ENCODE results near the gene NALCN.

NALCN gene

GRCh38 chr13:101292711-101293110 lies 123.6 kb downstream of the NALCN start:
- no peaks in the 10 kb centered on the region for H3K27me3 ChIP-seq
- H3K4me3 ChIP-seq, result no peak overlapping the region
- TF ChIP-seq Cebpa-rat (IDR thresholded peaks at IDR 0.05), result no peak
- H4K20me1 ChIP-seq, result no peaks in the 10 kb centered on the region
- H3K4me2 ChIP-seq, result no peak overlapping the region
- no peak overlapping the region for H3K9ac ChIP-seq
- peaks cover 6% of the 10 kb centered on the region; the same call in 1 of the 2 replicates for H3K9me3 ChIP-seq
- H3K27ac ChIP-seq, result no peak overlapping the region
- H3K36me3 ChIP-seq, result no peaks in the 10 kb centered on the region
- no peaks in the 10 kb centered on the region for H3K4me1 ChIP-seq

- no peak overlapping the region for H3K27ac ChIP-seq
- H3K36me3 ChIP-seq, result no peaks in the 10 kb centered on the region
- peaks cover 6% of the 10 kb centered on the region; the same call in 1 of the 2 replicates for H3K9me3 ChIP-seq
- H3K9ac ChIP-seq, result no peak overlapping the region
- H3K4me1 ChIP-seq, result no peaks in the 10 kb centered on the region
- H3K4me2 ChIP-seq, result no peak overlapping the region
- no peak for TF ChIP-seq Cebpa-rat (IDR thresholded peaks at IDR 0.05)
- H3K4me3 ChIP-seq, result no peak overlapping the region
- H3K27me3 ChIP-seq, result no peaks in the 10 kb centered on the region
- H4K20me1 ChIP-seq, result no peaks in the 10 kb centered on the region
Observed at GRCh38 chr13:101291646-101292515, 124.4 kb downstream of the NALCN start.

- no peak overlapping the region for H3K9ac ChIP-seq
Observed at GRCh38 chr13:101291206-101291605, 125.1 kb downstream of the NALCN start.

GRCh38 chr13:101289764-101290163 lies 126.5 kb downstream of the NALCN start:
- H3K36me3 ChIP-seq, result no peaks in the 10 kb centered on the region

More at GRCh38 chr13:101291206-101291605, 125.1 kb downstream of the NALCN start:
- H3K4me2 ChIP-seq, result no peak overlapping the region
- no peaks in the 10 kb centered on the region for H4K20me1 ChIP-seq
- no peaks in the 10 kb centered on the region for H3K36me3 ChIP-seq
- no peaks in the 10 kb centered on the region for H3K27me3 ChIP-seq
- no peak overlapping the region for H3K4me3 ChIP-seq
- no peaks in the 10 kb centered on the region for H3K4me1 ChIP-seq
- TF ChIP-seq Cebpa-rat (IDR thresholded peaks at IDR 0.05), result no peak
- H3K27ac ChIP-seq, result no peak overlapping the region
- H3K9me3 ChIP-seq, result peaks cover 6% of the 10 kb centered on the region; the same call in 1 of the 2 replicates

GRCh38 chr13:101283782-101284181 lies 132.5 kb downstream of the NALCN start:
- no peaks in the 10 kb centered on the region for H3K27me3 ChIP-seq
- peaks cover 4% of the 10 kb centered on the region; the same call in 1 of the 2 replicates for H3K4me1 ChIP-seq
- no peak overlapping the region for H3K27ac ChIP-seq
- no peak overlapping the region for H3K9ac ChIP-seq
- H3K4me2 ChIP-seq, result no peak overlapping the region
- no peaks in the 10 kb centered on the region for H3K36me3 ChIP-seq
- H4K20me1 ChIP-seq, result no peaks in the 10 kb centered on the region
- no peaks in the 10 kb centered on the region for H3K9me3 ChIP-seq
- no peak overlapping the region for H3K4me3 ChIP-seq
- TF ChIP-seq Cebpa-rat (IDR thresholded peaks at IDR 0.05), result no peak

More at GRCh38 chr13:101289764-101290163, 126.5 kb downstream of the NALCN start:
- no peak overlapping the region for H3K9ac ChIP-seq
- peaks cover 4% of the 10 kb centered on the region; the same call in 1 of the 2 replicates for H3K9me3 ChIP-seq
- H3K27me3 ChIP-seq, result no peaks in the 10 kb centered on the region
- H4K20me1 ChIP-seq, result no peaks in the 10 kb centered on the region
- H3K4me3 ChIP-seq, result no peak overlapping the region
- H3K4me2 ChIP-seq, result no peak overlapping the region
- no peak for TF ChIP-seq Cebpa-rat (IDR thresholded peaks at IDR 0.05)
- no peaks in the 10 kb centered on the region for H3K4me1 ChIP-seq
- no peak overlapping the region for H3K27ac ChIP-seq

GRCh38 chr13:101272886-101273285 lies 143.4 kb downstream of the NALCN start:
- Histone ChIP-seq H4K20me1 (no peaks in the 10 kb centered on the region), H3K27ac (no peak overlapping the region), H3K9me3 (no peaks in the 10 kb centered on the region), H3K4me1 (no peaks in the 10 kb centered on the region), H3K4me2 (no peak overlapping the region), H3K9ac (no peak overlapping the region), H3K4me3 (no peak overlapping the region), H3K27me3 (no peaks in the 10 kb centered on the region), H3K36me3 (no peaks in the 10 kb centered on the region)
- TF ChIP-seq Cebpa-rat (IDR thresholded peaks at IDR 0.05), result no peak

- H3K4me2 ChIP-seq, result no peak overlapping the region
- no peak overlapping the region for H3K27ac ChIP-seq
- H3K36me3 ChIP-seq, result no peaks in the 10 kb centered on the region
- H4K20me1 ChIP-seq, result no peaks in the 10 kb centered on the region
- no peak overlapping the region for H3K4me3 ChIP-seq
- H3K9ac ChIP-seq, result no peak overlapping the region
- no peak for TF ChIP-seq Cebpa-rat (IDR thresholded peaks at IDR 0.05)
- H3K4me1 ChIP-seq, result no peaks in the 10 kb centered on the region
- H3K9me3 ChIP-seq, result no peaks in the 10 kb centered on the region
- no peaks in the 10 kb centered on the region for H3K27me3 ChIP-seq
Observed at GRCh38 chr13:101271681-101272245, 144.5 kb downstream of the NALCN start.

GRCh38 chr13:101267656-101268055 lies 148.7 kb downstream of the NALCN start:
- Histone ChIP-seq H3K4me2 (no peak overlapping the region), H3K27ac (no peak overlapping the region), H3K4me3 (no peak overlapping the region), H3K9ac (no peak overlapping the region), H3K4me1 (peaks cover 8% of the 10 kb centered on the region), H4K20me1 (no peaks in the 10 kb centered on the region), H3K9me3 (no peaks in the 10 kb centered on the region), H3K27me3 (no peaks in the 10 kb centered on the region), H3K36me3 (no peaks in the 10 kb centered on the region)
- no peak for TF ChIP-seq Cebpa-rat (IDR thresholded peaks at IDR 0.05)

GRCh38 chr13:101265934-101266333 lies 150.4 kb downstream of the NALCN start:
- Histone ChIP-seq H3K4me1 (peaks cover 8% of the 10 kb centered on the region), H3K36me3 (no peaks in the 10 kb centered on the region), H3K4me2 (no peak overlapping the region), H3K9me3 (no peaks in the 10 kb centered on the region), H3K4me3 (no peak overlapping the region), H4K20me1 (no peaks in the 10 kb centered on the region), H3K27ac (no peak overlapping the region), H3K27me3 (no peaks in the 10 kb centered on the region), H3K9ac (no peak overlapping the region)
- TF ChIP-seq Cebpa-rat (IDR thresholded peaks at IDR 0.05), result no peak

GRCh38 chr13:101264931-101265330 lies 151.4 kb downstream of the NALCN start:
- H3K4me2 ChIP-seq, result no peak overlapping the region
- H3K27me3 ChIP-seq, result no peaks in the 10 kb centered on the region
- no peak overlapping the region for H3K9ac ChIP-seq
- H3K27ac ChIP-seq, result no peak overlapping the region
- H3K36me3 ChIP-seq, result no peaks in the 10 kb centered on the region
- peaks cover 8% of the 10 kb centered on the region for H3K4me1 ChIP-seq
- H3K4me3 ChIP-seq, result no peak overlapping the region
- TF ChIP-seq Cebpa-rat (IDR thresholded peaks at IDR 0.05), result no peak
- no peaks in the 10 kb centered on the region for H4K20me1 ChIP-seq
- no peaks in the 10 kb centered on the region for H3K9me3 ChIP-seq

All from BLaER1 (cell line).